Right hindlimb (tissue), 1 donor: ENCODE results near the gene ST7.
"Not testable (repeated sequence)": the region's sequence is repeated elsewhere in the genome, so short reads cannot be mapped to it uniquely, and the experiment has no call there.

Experiments used
- DNase-seq: peaks from one replicate; pipeline ENCODE4 v3.0.0-alpha.2; 2018

Gene ST7

GRCh38 chr7:117238937-117239336 lies 285.6 kb downstream of the ST7 start:
- no peak for DNase-seq

GRCh38 chr7:117241088-117241487 lies 287.8 kb downstream of the ST7 start:
- DNase-seq, result no peak

GRCh38 chr7:117243390-117243789 lies 290.1 kb downstream of the ST7 start:
- no peak for DNase-seq

- DNase-seq, result not testable (repeated sequence)
Observed at GRCh38 chr7:117245703-117246102, 292.4 kb downstream of the ST7 start.

GRCh38 chr7:117247809-117248208 lies 294.5 kb downstream of the ST7 start:
- no peak for DNase-seq

GRCh38 chr7:117248829-117249228 lies 295.5 kb downstream of the ST7 start:
- DNase-seq, result no peak

GRCh38 chr7:117249696-117250095 lies 296.4 kb downstream of the ST7 start:
- DNase-seq, result no peak

GRCh38 chr7:117250245-117250644 lies 296.9 kb downstream of the ST7 start:
- no peak for DNase-seq

- no peak for DNase-seq
Observed at GRCh38 chr7:117250801-117251200, 297.5 kb downstream of the ST7 start.

GRCh38 chr7:117251687-117252086 lies 298.4 kb downstream of the ST7 start:
- no peak for DNase-seq

- DNase-seq, result no peak
Observed at GRCh38 chr7:117259615-117260014, 306.3 kb downstream of the ST7 start.

GRCh38 chr7:117262546-117262945 lies 309.2 kb downstream of the ST7 start:
- DNase-seq, result no peak

- DNase-seq, result no peak
Observed at GRCh38 chr7:117264716-117265115, 311.4 kb downstream of the ST7 start.

- no peak for DNase-seq
Observed at GRCh38 chr7:117269417-117269816, 316.1 kb downstream of the ST7 start.

- DNase-seq, result no peak
Observed at GRCh38 chr7:117269886-117270285, 316.6 kb downstream of the ST7 start.

GRCh38 chr7:117270371-117270770 lies 317.1 kb downstream of the ST7 start:
- no peak for DNase-seq

- DNase-seq, result no peak
Observed at GRCh38 chr7:117271566-117271965, 318.3 kb downstream of the ST7 start.

GRCh38 chr7:117272017-117272759 lies 318.9 kb downstream of the ST7 start:
- no peak for DNase-seq

- no peak for DNase-seq
Observed at GRCh38 chr7:117273325-117273724, 320.0 kb downstream of the ST7 start.

- DNase-seq, result no peak
Observed at GRCh38 chr7:117273814-117274225, 320.5 kb downstream of the ST7 start.

GRCh38 chr7:117274951-117275350 lies 321.6 kb downstream of the ST7 start:
- DNase-seq, result no peak

- DNase-seq, result no peak
Observed at GRCh38 chr7:117277576-117277975, 324.3 kb downstream of the ST7 start.

- DNase-seq, result no peak
Observed at GRCh38 chr7:117278040-117278439, 324.7 kb downstream of the ST7 start.

GRCh38 chr7:117279203-117279602 lies 325.9 kb downstream of the ST7 start:
- DNase-seq, result no peak
